A549 treated with RU486 at 1 μM for 4 hours (cell line): ENCODE measurements around the gene ZBTB37. TPM values are rescaled to one million over a fixed set of nuclear protein-coding genes. Genes with fewer than 3 reads are reported as not detected.

Experiments used
- total RNA-seq: library from RNA; stranded (reverse); fragments of 200-300 nt; extraction: Qiagen RNA extraction; gene quantifications from 5 replicates; pipeline ENCODE4 v1.2.3, GENCODE V29; 2022; ENCODE audit warnings: low read depth

Gene ZBTB37
- 0.73 to 1.5 TPM (median 1.1 TPM) in 5 replicates for total RNA-seq

GRCh38 chr1:173868266-173869020, at the start of gene ZBTB37:
ZBTB37 (plus strand) TSS chr1:173868380; CDS start chr1:173870226, 1,846 bp downstream.

DNA sequence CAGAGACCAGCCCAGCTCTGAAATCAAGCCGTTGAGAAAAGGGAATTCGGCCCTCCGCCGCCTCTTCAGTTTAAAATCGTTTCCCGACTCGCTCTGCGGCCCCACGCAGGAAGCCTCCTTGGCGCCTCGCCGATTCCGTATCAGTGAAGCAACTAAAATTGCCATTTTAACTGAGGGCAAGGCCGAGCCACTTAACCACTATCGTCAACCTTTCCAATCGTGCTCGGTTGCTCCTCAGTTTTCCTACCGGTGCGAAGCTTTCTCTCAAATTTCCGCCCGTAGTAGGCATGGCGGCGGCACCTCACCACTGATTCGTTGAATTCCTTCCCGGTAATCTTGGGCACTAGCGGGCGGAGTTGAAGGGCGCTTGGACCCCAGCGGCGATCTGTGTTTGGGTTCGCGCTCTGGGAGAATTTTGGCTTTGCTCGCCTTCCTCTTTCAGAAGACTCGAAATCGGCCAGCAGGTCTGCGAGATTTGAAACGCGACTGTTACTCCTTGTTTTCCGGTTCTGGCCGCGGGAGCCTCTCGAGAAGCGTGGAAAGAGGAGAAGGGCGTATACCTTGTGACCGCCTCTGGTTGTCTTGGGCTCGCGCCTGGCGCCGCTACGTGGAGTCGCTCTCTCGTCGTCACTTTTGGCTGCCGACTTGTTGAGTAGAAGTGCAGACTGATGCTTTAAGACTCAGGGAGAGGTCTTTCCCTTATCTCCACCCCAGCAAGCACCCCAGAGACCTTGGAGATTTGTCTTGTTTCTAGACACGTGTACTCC, 43.7 kb upstream of the ZBTB37 start, which contains the start of the genes CENPL and DARS2:
TSS of gene CENPL (minus strand) at position 569 of the 767 bp plus-strand sequence. CDS start 13,584 bp downstream, outside the sequence.
TSS of gene DARS2 (plus strand) at position 359 of the 767 bp plus-strand sequence. CDS start 557 bp downstream, outside the sequence.

GRCh38 chr1:173867753-173868265, 371 bp upstream of the ZBTB37 start, which contains the start of gene GAS5:
GAS5 (minus strand) TSS chr1:173867989.

GRCh38 chr1:173917149-173917548, 49.0 kb downstream of the ZBTB37 start, which contains the start of gene SERPINC1:
SERPINC1 (minus strand) TSS chr1:173917327; CDS start chr1:173917259, 68 bp downstream.

Other genes with a start within 250 kb of the ZBTB37 start
- not detected in 5 replicates for gene TEX50, start 233.0 kb upstream of the ZBTB37 start, total RNA-seq
- gene ANKRD45, start 198.5 kb upstream of the ZBTB37 start, total RNA-seq = 0.13 to 0.34 TPM (median 0.30 TPM) in 3 of 5 replicates, not detected in the others
- gene KLHL20, start 153.4 kb upstream of the ZBTB37 start, total RNA-seq = 9.5 to 13.9 TPM (median 12.3 TPM) in 5 replicates
- 34.3 to 45.3 TPM (median 42.5 TPM) in 5 replicates for gene DARS2, start 43.7 kb upstream of the ZBTB37 start, total RNA-seq
- 9.2 to 14.8 TPM (median 13.2 TPM) in 5 replicates for gene CENPL, start 43.5 kb upstream of the ZBTB37 start, total RNA-seq
- gene GAS5, start 391 bp upstream of the ZBTB37 start, total RNA-seq = 280 to 338 TPM (median 292 TPM) in 5 replicates
- gene SERPINC1, start 48.9 kb downstream of the ZBTB37 start, total RNA-seq = 0.16 to 0.35 TPM (median 0.17 TPM) in 4 of 5 replicates, not detected in the other
- 5.5 to 9.3 TPM (median 6.1 TPM) in 5 replicates for gene RC3H1, start 154.0 kb downstream of the ZBTB37 start, total RNA-seq